BE2C (cell line): ENCODE measurements around the gene MEGF9.

Source experiments
- DNase-seq: peaks from one replicate; pipeline ENCODE4 v3.0.0-alpha.2; 2020
- H3K27me3 ChIP-seq: fragments of 250-450 bp; sonication (Bioruptor Pico); 2 replicates; pipeline ENCODE4 v1.5.1; 2020; ENCODE audit warnings: mild to moderate bottlenecking
- H3K36me3 ChIP-seq: fragments of 250-450 bp; sonication (Bioruptor Pico); 2 replicates; pipeline ENCODE4 v1.5.1; 2020; ENCODE audit warnings: mild to moderate bottlenecking
- H3K4me1 ChIP-seq: fragments of 250-450 bp; sonication (Bioruptor Pico); 2 replicates; pipeline ENCODE4 v1.5.1; 2020
- H3K4me3 ChIP-seq: 2 replicates; pipeline ENCODE4 v1.5.1; 2011; ENCODE audit warnings: low read depth, low read length
- H3K9me3 ChIP-seq: fragments of 250-450 bp; sonication (Bioruptor Pico); 2 replicates; pipeline ENCODE4 v1.5.1; 2020
- TF ChIP-seq, protein P1 (sequence below): IDR thresholded peaks from 2 replicates; pipeline ENCODE4 v1.5.1; 2012; ENCODE audit warnings: mild to moderate bottlenecking, low read depth, low read length

MEGF9 gene

DNA sequence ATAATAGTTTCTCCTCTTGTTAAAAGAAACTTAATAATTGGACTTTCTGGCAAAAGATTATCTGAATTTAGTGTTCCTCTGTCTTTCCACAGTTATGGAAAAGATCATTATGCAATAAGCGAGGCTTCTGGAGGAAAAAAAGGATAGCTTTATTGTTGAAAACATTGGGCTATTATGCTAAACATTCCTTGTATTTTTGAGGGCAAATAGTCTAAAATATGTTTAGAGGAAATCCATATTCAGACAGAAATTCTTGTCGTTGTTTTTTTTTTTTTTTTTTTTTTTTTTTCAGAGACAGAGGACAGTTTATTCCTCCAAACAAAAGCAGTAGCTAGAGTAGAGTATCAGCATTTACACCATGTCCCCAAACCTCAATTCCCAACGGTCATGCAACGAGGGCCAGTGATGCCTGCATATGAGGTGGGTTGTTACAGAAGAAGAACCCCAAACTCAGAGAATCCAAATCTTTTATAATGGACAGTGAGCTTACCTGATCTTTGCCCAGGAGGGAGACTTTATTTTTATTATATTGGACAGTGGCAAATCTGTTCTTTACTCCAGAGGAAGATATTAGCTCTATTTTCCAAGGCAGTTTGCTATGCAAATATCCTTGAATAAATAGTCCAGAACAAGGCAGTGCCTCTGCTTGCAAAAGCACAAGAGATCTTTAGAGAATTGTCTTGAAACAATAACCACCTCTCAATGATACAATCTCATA lies 85.9 kb downstream of the MEGF9 start:
- no peak overlapping the region for H3K4me3 ChIP-seq
- no peak for DNase-seq
- no peaks in the 10 kb centered on the region for H3K9me3 ChIP-seq
- TF ChIP-seq, protein P1, sequence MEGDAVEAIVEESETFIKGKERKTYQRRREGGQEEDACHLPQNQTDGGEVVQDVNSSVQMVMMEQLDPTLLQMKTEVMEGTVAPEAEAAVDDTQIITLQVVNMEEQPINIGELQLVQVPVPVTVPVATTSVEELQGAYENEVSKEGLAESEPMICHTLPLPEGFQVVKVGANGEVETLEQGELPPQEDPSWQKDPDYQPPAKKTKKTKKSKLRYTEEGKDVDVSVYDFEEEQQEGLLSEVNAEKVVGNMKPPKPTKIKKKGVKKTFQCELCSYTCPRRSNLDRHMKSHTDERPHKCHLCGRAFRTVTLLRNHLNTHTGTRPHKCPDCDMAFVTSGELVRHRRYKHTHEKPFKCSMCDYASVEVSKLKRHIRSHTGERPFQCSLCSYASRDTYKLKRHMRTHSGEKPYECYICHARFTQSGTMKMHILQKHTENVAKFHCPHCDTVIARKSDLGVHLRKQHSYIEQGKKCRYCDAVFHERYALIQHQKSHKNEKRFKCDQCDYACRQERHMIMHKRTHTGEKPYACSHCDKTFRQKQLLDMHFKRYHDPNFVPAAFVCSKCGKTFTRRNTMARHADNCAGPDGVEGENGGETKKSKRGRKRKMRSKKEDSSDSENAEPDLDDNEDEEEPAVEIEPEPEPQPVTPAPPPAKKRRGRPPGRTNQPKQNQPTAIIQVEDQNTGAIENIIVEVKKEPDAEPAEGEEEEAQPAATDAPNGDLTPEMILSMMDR: no peak
- H3K27me3 ChIP-seq: no peaks in the 10 kb centered on the region
- H3K4me1 ChIP-seq: no peaks in the 10 kb centered on the region
- H3K36me3 ChIP-seq: no peaks in the 10 kb centered on the region

DNA sequence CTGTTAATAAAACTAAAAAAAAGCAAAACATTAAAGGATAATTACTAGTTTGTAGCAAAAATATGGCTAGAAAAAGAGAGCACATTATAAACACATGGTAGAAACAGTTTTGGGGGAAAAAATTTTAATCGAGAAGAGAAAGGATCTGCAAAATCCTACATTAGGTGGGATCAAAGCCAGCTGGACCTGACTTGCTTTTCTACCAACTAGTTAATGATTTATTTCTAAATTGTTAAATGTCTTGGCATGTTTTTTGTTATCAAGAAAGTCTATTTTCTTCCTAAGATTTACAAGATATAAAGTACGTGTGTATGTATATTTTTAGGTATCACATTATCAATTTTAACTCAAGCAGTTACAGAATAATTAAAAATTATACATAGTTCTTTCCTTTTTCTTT lies 87.2 kb downstream of the MEGF9 start:
- no peaks in the 10 kb centered on the region for H3K36me3 ChIP-seq
- no peaks in the 10 kb centered on the region for H3K27me3 ChIP-seq
- no peak overlapping the region for H3K4me3 ChIP-seq
- no peaks in the 10 kb centered on the region for H3K4me1 ChIP-seq
- no peak for DNase-seq
- TF ChIP-seq, protein P1: no peak
- no peaks in the 10 kb centered on the region for H3K9me3 ChIP-seq

DNA sequence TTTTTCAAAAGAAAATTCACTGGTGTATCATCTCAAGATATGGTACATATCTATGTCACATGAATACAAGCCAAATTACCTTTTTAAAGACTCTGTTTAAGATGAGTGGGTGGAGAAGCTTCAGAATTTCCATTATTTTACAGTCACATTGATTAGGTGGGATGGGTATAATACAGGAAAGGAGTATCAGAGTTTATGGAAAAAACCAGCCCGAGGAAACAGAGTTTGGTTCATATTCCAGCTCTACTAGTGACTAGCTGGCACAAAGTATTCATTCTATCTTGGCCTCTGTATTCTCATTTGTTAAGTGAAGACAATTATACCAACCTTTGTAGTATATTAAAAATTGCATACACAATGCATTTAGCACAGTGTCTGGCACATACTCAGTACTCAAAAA lies 87.8 kb downstream of the MEGF9 start:
- TF ChIP-seq, protein P1: no peak
- H3K9me3 ChIP-seq: no peaks in the 10 kb centered on the region
- no peak overlapping the region for H3K4me3 ChIP-seq
- no peaks in the 10 kb centered on the region for H3K36me3 ChIP-seq
- no peak for DNase-seq
- H3K4me1 ChIP-seq: no peaks in the 10 kb centered on the region
- H3K27me3 ChIP-seq: no peaks in the 10 kb centered on the region

DNA sequence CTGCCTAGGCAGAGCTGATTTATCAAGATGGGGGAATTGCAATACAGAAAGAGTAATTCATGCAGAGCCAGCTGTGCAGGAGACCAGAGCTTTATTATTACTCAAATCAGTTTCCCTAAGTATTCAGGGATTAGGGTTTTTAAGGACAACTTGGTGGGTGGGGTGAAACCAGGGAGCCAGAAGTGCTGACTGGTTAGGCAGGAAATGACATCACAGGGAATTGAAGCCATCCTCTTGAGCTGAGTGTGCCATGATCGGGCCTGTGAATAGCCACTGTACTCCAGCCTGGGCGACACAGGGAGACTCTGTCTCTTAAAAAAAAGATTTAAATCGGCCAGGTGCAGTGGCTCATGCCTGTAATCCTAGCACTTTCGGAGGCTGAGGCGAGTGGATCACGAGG lies 89.0 kb downstream of the MEGF9 start:
- Histone ChIP-seq H3K27me3 (no peaks in the 10 kb centered on the region), H3K4me3 (no peak overlapping the region), H3K9me3 (no peaks in the 10 kb centered on the region), H3K4me1 (no peaks in the 10 kb centered on the region), H3K36me3 (no peaks in the 10 kb centered on the region)
- TF ChIP-seq, protein P1: no peak
- no peak for DNase-seq

DNA sequence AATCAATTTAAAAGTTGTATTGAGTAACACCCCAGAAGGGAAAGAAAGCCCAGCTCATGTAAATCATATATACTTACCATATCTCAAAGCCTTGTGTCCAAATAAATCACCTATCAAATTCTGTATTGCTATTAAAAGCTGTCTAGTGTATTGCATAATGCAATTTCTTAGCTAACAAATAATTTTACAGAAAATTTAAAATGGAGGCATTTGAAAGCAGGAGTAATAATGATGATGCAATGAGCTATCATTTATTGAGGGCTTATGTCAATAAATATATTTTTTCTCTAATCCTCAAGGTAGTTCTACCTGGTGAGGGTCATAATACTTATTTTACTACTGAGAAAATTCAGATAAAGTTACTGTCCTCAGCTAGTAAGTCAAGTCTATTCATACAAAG lies 91.5 kb downstream of the MEGF9 start:
- no peaks in the 10 kb centered on the region for H3K27me3 ChIP-seq
- no peaks in the 10 kb centered on the region for H3K36me3 ChIP-seq
- no peak overlapping the region for H3K4me3 ChIP-seq
- DNase-seq: no peak
- no peaks in the 10 kb centered on the region; the same call in 1 of the 2 replicates for H3K4me1 ChIP-seq
- H3K9me3 ChIP-seq: no peaks in the 10 kb centered on the region
- TF ChIP-seq, protein P1: no peak

DNA sequence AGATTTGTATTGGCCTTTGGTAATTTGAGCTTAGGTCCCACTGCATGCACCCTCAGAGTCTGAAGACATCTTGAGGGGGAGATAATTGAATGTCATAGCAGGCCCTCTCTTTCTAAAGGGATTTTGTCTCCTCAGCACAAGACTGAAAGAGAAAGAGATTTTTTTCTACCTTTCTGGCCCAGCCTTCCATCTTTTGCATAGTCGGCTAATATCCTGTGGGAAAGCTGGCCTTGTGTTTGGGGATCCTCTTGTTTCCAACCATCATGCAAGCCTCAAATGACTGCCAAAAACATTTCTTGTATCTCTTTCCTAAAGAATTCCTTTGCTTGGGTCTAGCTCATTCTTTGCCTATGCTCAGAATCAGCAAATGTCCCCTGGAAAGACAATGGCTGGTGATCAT lies 92.3 kb downstream of the MEGF9 start:
- TF ChIP-seq, protein P1: no peak
- DNase-seq: no peak
- Histone ChIP-seq H3K9me3 (no peaks in the 10 kb centered on the region), H3K36me3 (no peaks in the 10 kb centered on the region), H3K27me3 (no peaks in the 10 kb centered on the region), H3K4me1 (no peaks in the 10 kb centered on the region; the same call in 1 of the 2 replicates), H3K4me3 (no peak overlapping the region)
